IPS-18c (cell line): Measurements from ENCODE around the gene SDC4.
A peak's percentile ranks its signal among the peaks of the same experiment; 100 is the strongest.

Source experiments
- H3K4me3 ChIP-seq: 2 replicates; pipeline ENCODE4 v1.7.0; 2013; ENCODE audit warnings: low read depth, mild to moderate bottlenecking, low read length, moderate library complexity; ENCODE audit not compliant: insufficient read depth
- H3K9me3 ChIP-seq: one replicate; pipeline ENCODE4 v1.6.1; 2013; ENCODE audit warnings: mild to moderate bottlenecking, low read length, moderate library complexity; ENCODE audit not compliant: control insufficient read depth, insufficient read depth

SDC4 gene

DNA sequence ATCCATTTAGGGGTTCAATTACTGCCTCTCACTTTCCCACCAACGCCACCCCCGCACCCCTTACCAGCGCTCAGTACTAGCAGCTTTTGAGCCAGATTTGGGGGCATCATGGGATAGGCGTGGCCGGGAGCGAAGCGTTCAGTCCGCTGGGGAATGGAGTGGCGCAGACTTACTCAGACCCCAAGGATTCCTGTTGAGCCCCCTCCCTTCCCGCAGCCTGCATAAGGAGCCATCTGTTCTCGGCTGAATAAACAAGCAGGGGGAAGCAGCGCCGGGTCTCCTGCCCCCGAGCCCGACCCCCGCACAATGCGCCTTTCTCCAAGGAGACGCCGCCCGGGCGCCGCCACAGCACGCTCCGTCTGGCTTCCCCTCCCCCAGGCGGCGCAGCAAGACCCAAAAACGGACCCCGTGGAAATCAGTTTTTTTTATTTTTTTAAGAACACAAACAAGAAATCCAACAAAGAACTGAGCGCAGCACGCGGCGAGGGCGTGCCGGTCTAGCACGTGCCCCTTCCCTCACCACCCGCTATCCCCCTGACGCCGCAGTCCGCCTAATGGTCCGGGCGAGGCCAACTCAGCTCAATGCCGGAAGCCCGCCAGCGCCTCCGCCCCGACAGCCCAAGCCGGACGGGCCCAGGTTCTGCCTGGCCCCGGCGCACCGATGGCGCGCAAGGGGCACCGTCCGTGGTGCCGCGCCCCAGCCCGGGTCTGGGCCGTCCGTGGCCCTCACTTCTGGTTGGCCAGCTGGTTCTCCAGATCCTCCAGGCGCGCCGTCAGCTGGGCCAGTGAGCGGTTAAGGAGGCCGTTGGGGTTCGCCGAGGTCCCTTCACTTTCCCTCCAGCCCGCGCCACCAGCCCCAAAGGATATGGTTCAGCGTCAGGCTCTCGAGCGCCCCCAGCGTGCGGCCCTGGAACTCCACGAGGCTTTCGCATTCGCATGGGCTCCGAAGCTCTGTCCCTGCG lies 54.9 kb downstream of the SDC4 start:
- Histone ChIP-seq H3K4me3 (peak overlapping the region; percentile 51), H3K9me3 (peaks cover 11% of the 10 kb centered on the region)

DNA sequence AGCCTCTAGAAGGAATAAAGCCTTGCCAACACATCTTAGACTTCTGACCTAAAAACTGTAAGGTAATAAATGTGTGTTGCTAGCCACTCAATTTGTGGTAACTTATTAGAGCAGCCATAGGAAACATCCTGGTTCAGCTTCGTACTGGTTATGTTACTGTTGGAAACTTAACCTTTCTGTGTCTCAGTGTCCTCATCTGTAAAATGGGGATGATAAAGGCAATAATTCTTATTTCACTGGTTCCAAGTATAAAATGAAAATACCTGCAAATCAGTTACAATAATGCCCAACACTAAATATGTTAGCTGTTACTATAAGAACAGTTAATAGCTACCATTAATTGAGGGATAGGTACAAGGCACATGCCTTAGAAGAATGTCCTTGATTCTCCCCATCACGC lies 55.9 kb downstream of the SDC4 start:
- Histone ChIP-seq H3K9me3 (peaks cover 11% of the 10 kb centered on the region), H3K4me3 (no peak overlapping the region)

DNA sequence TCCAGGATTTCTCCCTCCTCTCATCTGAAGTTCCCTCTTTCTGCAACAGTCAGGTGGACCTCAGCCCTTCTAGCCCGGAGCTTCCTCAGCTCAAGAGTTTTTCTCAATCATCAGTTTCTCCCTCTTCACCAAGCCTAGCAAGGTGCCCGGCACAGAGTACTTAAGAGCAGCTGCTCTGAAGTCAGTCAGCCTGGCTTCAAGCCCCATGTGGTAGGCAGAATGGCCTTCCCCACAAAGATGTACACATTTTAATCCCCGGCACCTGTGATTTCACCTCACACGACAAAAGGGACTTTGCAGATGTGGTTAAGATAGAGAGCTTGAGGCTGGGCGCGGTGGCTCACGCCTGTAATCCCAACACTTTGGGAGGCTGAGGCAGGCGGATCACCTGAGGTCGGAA lies 56.7 kb downstream of the SDC4 start:
- H3K9me3 ChIP-seq, result peaks cover 11% of the 10 kb centered on the region
- no peak overlapping the region for H3K4me3 ChIP-seq

DNA sequence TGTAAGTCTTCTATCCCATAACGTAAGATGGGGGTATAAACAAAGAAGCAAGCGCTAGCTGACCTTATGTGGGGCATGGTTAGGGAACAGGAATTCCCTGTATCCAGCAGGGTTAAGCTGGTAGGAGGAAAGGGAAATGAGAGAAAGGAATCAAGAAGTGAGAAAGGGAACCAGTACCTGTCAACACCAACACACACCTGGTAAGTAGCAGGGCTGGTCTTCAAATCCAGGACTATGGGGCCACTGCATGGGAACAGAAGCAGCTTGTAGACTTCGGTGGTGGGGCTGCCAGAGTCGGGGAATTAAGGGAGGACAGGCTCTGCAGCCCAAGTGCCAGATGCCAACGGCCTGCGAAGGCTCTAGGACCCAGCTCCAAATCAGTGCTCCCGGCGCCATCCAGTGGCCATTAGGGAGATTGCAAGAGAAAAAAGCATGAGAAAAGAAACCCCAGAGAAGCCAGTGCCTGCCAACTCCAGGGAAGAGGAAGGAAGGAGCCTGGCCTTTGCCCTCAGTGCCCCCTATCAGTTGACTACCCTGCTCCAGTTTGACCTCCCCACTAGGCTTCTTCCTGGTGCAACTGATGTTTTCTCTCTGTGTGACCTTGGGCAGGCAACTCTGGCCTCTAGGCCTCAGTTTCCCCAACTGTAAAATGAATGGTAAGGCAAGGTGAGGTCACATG lies 57.4 kb downstream of the SDC4 start:
- Histone ChIP-seq H3K4me3 (no peak overlapping the region), H3K9me3 (peaks cover 11% of the 10 kb centered on the region)

DNA sequence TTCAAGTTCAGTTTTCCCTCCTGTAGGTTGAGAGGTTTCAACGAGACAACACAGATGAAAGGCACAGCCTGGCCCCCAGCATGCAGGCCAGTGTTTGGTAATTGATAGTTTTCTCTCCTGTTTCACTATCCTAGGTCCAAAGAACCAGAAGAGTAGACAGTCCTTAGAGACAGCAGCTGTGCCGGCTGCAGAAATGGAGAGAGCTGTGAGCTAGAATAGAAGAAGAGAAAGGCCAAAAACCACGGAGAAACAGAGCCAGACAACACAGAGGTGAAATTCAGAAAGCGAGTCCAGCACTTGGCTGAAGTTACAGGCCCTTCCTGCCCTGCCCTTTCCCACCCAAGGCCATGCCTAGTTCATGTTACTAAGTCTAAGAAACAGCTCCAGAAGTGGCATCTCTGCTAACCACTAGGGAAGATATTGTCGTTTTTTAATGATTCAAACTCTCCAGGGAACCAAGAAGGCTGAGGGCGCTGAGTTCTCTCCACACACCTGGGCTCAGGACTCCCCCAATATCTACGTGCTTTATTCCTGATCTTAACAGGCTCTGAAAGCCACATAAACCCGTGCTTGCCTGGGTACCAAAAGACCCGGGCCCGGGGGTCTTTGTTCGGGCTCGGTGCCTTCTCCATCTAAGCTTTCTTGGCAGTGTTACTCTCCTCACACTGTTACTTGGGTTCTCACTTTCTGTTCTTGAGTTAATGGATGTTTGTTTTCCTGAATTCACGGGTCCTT lies 58.1 kb downstream of the SDC4 start:
- Histone ChIP-seq H3K4me3 (no peak overlapping the region), H3K9me3 (peaks cover 10% of the 10 kb centered on the region)

DNA sequence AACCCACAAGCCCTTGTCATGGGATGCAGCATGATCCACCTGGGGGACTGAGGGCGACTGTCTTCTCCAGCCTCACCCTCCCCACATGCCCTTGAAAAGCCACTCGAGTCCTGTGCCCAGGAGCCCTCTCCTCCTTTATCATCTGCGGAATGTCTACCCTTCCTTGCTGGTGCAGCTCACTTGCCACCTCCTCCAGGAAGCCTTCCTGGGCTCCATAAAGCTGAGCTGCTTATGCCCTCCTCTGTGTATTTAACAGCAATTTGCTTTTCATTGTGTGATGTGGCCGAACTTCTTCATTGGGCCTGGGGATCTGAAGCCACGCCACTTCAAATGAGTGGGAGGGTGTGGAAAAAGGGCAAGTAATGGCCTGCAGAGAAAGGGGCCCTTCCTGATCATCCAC lies 59.4 kb downstream of the SDC4 start:
- H3K9me3 ChIP-seq, result no peaks in the 10 kb centered on the region
- no peak overlapping the region for H3K4me3 ChIP-seq

DNA sequence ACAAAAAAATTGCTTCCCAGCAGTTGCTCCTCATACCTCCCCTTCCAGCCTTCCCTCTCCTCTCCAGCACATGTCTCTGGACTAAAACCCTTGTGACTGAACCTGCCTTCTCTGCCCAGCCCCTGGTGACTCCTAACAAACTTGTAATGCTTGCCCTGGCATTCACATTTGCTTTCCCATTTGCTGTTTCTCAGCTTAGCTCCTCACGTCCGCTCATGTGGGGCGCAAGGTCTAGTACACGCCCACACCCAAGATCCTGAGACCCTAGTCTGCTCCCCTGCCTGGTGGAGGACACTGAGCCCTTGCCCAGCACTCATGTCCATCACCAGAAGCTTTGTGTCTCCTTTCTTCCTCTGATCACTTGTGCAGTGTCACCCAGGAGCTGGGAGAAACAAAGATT lies 59.8 kb downstream of the SDC4 start:
- Histone ChIP-seq H3K9me3 (no peaks in the 10 kb centered on the region), H3K4me3 (no peak overlapping the region)

DNA sequence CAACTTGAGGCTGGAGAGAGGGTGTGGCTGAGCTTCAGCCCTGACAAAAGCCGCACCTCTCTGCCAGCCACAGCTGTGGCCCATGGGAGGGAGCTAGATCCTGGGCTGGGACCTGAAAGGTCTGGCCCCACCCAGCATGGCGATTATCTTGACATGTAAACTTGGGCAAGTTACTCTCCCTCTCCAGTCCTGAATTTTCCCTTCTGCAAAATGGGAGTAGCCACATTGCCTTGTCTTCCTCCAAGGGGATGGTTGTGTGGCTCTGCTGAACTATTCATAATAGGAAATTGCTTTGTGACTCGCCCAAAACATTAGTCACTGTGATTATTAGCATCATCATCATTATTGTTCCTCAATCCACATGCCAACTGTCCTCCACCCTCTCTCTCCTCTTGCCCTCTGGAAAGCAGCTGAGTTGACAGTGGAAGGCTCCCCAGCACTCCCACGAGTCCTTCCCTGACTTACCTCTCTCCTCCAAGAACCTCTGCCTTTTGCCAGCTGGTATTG lies 64.6 kb downstream of the SDC4 start:
- Histone ChIP-seq H3K4me3 (no peak overlapping the region), H3K9me3 (no peaks in the 10 kb centered on the region)

DNA sequence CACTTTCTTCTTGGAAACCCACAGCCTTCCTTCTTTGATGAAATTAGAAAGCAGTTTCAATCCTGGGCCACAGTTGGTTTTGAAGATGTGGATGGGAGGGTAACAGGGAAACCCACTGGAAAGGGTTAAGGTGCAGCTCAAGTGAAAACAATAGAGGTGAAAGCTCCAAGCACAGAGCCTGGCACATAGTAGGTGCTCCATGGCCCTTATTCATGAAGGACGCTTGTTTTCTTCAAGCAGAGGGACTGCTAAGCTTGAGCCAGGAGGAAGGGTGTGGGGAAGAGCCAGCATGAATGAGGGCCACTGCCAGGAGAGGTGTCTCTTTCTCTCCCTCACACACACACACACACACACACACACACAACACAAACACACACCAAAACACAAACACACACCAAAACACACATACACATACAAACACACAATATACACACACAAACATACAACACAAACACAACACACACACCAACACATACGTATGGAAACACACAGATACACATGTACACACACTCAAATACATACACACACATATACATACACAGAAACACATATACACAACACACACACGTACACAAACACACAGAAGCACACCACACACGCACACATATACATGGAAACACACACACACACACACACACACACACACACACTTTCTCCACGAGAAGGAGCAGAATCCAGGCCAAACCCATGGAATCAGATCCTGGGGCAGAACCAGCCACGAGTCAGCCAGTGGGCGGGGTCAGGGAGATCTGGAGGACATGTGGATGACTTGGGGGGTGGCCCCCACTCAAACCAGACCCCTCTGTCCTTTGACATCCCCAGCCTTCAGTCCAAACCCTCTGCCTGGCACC lies 65.3 kb downstream of the SDC4 start:
- no peak overlapping the region for H3K4me3 ChIP-seq
- no peaks in the 10 kb centered on the region for H3K9me3 ChIP-seq

DNA sequence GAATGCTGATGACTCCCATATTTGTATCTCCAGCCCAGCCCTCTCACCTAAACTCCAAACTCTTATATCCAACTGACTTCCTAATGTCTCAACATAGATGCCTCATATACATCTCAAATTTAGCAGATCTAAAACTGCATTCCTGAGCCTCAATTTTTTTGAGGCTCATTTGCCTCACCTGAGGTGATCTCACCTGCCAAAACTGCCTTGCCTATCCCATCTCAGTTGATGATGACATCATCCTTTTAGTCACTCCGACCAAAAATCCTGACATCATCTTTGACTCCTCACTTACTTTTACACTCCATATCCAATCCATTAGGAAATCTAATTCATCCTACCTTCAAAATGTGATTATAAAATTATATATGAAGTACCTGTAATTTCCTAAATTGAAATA lies 68.2 kb downstream of the SDC4 start:
- no peaks in the 10 kb centered on the region for H3K9me3 ChIP-seq
- H3K4me3 ChIP-seq, result no peak overlapping the region

DNA sequence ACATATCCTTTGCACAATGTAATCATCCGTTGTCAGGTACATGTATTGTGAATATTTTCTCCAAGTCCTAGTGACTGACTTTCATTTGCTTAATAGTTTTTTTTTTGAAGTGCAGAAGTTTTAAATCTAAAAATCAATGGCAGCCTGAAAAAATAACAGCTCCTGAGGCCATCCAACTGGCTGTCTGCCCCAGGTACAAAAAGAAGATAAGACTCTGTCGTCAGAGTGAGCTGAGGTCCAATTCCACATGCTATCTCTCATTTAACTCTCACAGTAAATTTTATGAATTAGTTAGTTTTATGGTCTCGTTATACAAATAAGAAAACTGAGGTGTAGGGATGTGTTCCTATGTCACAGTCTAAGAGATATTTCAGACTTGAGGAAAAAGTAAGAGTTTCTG lies 72.9 kb downstream of the SDC4 start:
- H3K4me3 ChIP-seq, result no peak overlapping the region

More for the DNA sequence above, 72.9 kb downstream of the SDC4 start:
- no peaks in the 10 kb centered on the region for H3K9me3 ChIP-seq
